PC-3 (cell line): ENCODE results near the gene SERGEF. TPM values are rescaled to one million over a fixed set of nuclear protein-coding genes. Genes with fewer than 3 reads are reported as not detected.

ENCODE experiments used
- ATAC-seq: fragments of 200-7000 bp; cut with Tn5 transposase; 2 replicates; pipeline ENCODE4 v1.9.1; 2020; ENCODE audit warnings: mild to moderate bottlenecking, moderate library complexity
- BruUV-seq: library from RNA; stranded (reverse); fragments of 400-500 nt; replicated peaks from 2 replicates; lab custom pipeline; 2021; lab: Mats Ljungman, UMichigan
- CTCF ChIA-PET: fragments of 300-600 bp; sonication (Branson Sonifier 250); formaldehyde crosslinking; loops from one replicate; lab custom pipeline; 2022; ENCODE audit warnings: antibody characterized with exemption; lab: Charles Lee
- POLR2A ChIA-PET: fragments of 300-600 bp; sonication (Branson Sonifier 250); formaldehyde crosslinking; loops from one replicate; lab custom pipeline; 2022; ENCODE audit warnings: antibody characterized with exemption; ENCODE audit not compliant: unreplicated experiment; lab: Charles Lee
- DNase-seq: peaks from one replicate; pipeline ENCODE4 v3.0.0-alpha.2; 2015
- H2AFZ ChIP-seq: fragments of 300-600 bp; sonication (generic); 2 replicates; pipeline ENCODE4 v1.6.0; 2016; ENCODE audit warnings: antibody characterized with exemption, low read length
- H3F3A ChIP-seq: fragments of 300-600 bp; sonication (generic); one replicate; pipeline ENCODE4 v1.6.0; 2017; ENCODE audit warnings: antibody characterized with exemption, low read length, control low read depth, mild to moderate bottlenecking; ENCODE audit not compliant: unreplicated experiment
- H3K27ac ChIP-seq: fragments of 300-600 bp; sonication (generic); 2 replicates; pipeline ENCODE4 v1.5.1; 2016; ENCODE audit warnings: mild to moderate bottlenecking, low read length
- H3K27me3 ChIP-seq: fragments of 300-600 bp; sonication (generic); 2 replicates; pipeline ENCODE4 v1.6.1; 2016; ENCODE audit warnings: low read length, mixed read lengths
- H3K36me3 ChIP-seq: fragments of 300-600 bp; sonication (generic); 2 replicates; pipeline ENCODE4 v1.6.1; 2016; ENCODE audit warnings: low read depth, mixed run types, low read length, mixed read lengths
- H3K4me1 ChIP-seq: fragments of 300-600 bp; sonication (generic); 2 replicates; pipeline ENCODE4 v1.5.1; 2016; ENCODE audit warnings: low read length; ENCODE audit not compliant: insufficient read depth
- H3K4me2 ChIP-seq: fragments of 300-600 bp; sonication (generic); 2 replicates; pipeline ENCODE4 v1.6.0; 2016; ENCODE audit warnings: low read length
- H3K4me3 ChIP-seq: fragments of 300-600 bp; sonication (generic); 2 replicates; pipeline ENCODE4 v1.5.1; 2016; ENCODE audit warnings: mild to moderate bottlenecking, low read length, mixed read lengths
- H3K79me2 ChIP-seq: fragments of 300-600 bp; sonication (generic); 2 replicates; pipeline ENCODE4 v1.6.1; 2017; ENCODE audit warnings: low read length, mixed read lengths
- H3K9ac ChIP-seq: fragments of 300-600 bp; sonication (generic); 2 replicates; pipeline ENCODE4 v1.6.0; 2016; ENCODE audit warnings: mild to moderate bottlenecking, low read length
- H3K9me2 ChIP-seq: fragments of 300-600 bp; sonication (generic); replicated peaks from 2 replicates; pipeline ENCODE4 v1.6.1; 2016; ENCODE audit warnings: mixed run types, low read length, mixed read lengths
- H3K9me3 ChIP-seq: fragments of 300-600 bp; sonication (generic); 2 replicates; pipeline ENCODE4 v1.6.1; 2016; ENCODE audit warnings: low read length, mixed read lengths
- H4K20me1 ChIP-seq: fragments of 300-600 bp; sonication (generic); 2 replicates; pipeline ENCODE4 v1.6.1; 2016; ENCODE audit warnings: low read length, mixed read lengths
- CTCF ChIP-seq: fragments of 300-600 bp; sonication (generic); conservative IDR thresholded peaks from 2 replicates; pipeline ENCODE4 v1.5.1; 2017; ENCODE audit warnings: antibody characterized with exemption, low read depth, mild to moderate bottlenecking, low read length
- EZH2 ChIP-seq: fragments of 300-600 bp; sonication (generic); IDR thresholded peaks from one replicate; pipeline ENCODE4 v1.6.1; 2017; ENCODE audit warnings: antibody characterized with exemption, mild to moderate bottlenecking, low read length; ENCODE audit not compliant: unreplicated experiment
- EZH2phosphoT487 ChIP-seq: fragments of 300-600 bp; sonication (generic); IDR thresholded peaks from 2 replicates; pipeline ENCODE4 v1.6.1; 2018; ENCODE audit warnings: mild to moderate bottlenecking, antibody characterized with exemption, low read length, borderline replicate concordance
- intact Hi-C: fragments of 100-400 bp; cut with micrococcal nuclease; formaldehyde crosslinking; loops from 2 replicates; pipeline ENCODE4 v1.9.0; 2023
- total RNA-seq: library from RNA; depleted of rRNA; stranded (reverse); fragments of >200 nt; gene quantifications from 2 replicates; pipeline ENCODE4 v1.2.3, GENCODE V29; 2014

SERGEF gene
- total RNA-seq, 1 experiment from 2014 or later: 13.7 TPM

- BruUV-seq: no TSS peak
- Histone ChIP-seq H3K9me2 (no peaks in the 10 kb centered on the region), H3K27ac (no peak overlapping the region), H3K4me1 (no peaks in the 10 kb centered on the region), H3K79me2 (no peaks in the 10 kb centered on the region), H3K9me3 (no peaks in the 10 kb centered on the region), H4K20me1 (no peaks in the 10 kb centered on the region), H3K4me3 (no peak overlapping the region), H3F3A (no peaks in the 10 kb centered on the region), H3K36me3 (no peaks in the 10 kb centered on the region), H2AFZ (no peak overlapping the region), H3K9ac (no peak overlapping the region), H3K27me3 (no peaks in the 10 kb centered on the region), H3K4me2 (no peak overlapping the region)
- CTCF ChIA-PET: no interaction called here
- POLR2A ChIA-PET: interaction anchor here (0.5 kb wide), 1 partner anchor 30 kb away, joined by 6 read pairs; no protein-coding TSS in a partner anchor
- no peak for ATAC-seq
- intact Hi-C loops: no loop called here
- TF ChIP-seq EZH2phosphoT487: no peak
- no peak for TF ChIP-seq EZH2
- no peak for TF ChIP-seq CTCF
- no peak for DNase-seq
Measured at GRCh38 chr11:17773674-17774073, 239.2 kb downstream of the SERGEF start.

GRCh38 chr11:17772704-17773600, 239.9 kb downstream of the SERGEF start:
- H3K4me1 ChIP-seq: no peaks in the 10 kb centered on the region
- intact Hi-C loops: no loop called here
- no peak overlapping the region for H2AFZ ChIP-seq
- H4K20me1 ChIP-seq: no peaks in the 10 kb centered on the region
- CTCF ChIA-PET: no interaction called here
- H3K9me3 ChIP-seq: no peaks in the 10 kb centered on the region
- POLR2A ChIA-PET: interaction anchor here (0.5 kb wide), 1 partner anchor 29 kb away, joined by 6 read pairs; no protein-coding TSS in a partner anchor
- H3K4me3 ChIP-seq: no peak overlapping the region
- H3K36me3 ChIP-seq: no peaks in the 10 kb centered on the region
- H3K79me2 ChIP-seq: no peaks in the 10 kb centered on the region
- no peaks in the 10 kb centered on the region for H3K9me2 ChIP-seq
- no peak overlapping the region for H3K9ac ChIP-seq
- H3K4me2 ChIP-seq: no peak overlapping the region
- H3K27me3 ChIP-seq: no peaks in the 10 kb centered on the region
- no peaks in the 10 kb centered on the region for H3F3A ChIP-seq
- no peak overlapping the region for H3K27ac ChIP-seq
- TF ChIP-seq EZH2phosphoT487 (no peak), EZH2 (no peak), CTCF (no peak)
- DNase-seq: no peak
- no TSS peak for BruUV-seq
- ATAC-seq: no peak
